ENCODE data around the gene ANK3.

Gene ANK3

GRCh38 chr10:60253484-60253883 lies 136.2 kb downstream of the ANK3 start:
- no peak overlapping the region for H3K4me3 Mint-ChIP-seq

DNA sequence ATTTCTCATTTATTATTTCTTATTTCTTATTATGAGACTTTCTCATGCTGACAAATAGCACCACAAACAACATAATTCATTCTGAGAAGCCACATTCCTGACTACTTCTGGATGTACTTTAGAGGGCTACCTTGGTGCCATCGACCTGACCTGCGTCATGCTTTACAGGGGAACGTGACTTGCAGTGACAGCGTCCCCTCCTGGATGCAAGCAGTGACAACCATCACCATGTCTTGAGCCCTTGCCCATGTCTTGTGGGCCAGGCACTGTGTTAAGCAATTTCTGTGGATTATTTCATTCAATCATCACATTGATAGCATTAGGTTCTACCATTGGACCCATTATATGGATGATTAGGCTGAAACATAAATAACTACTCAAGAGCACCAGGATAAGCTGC lies 137.0 kb downstream of the ANK3 start:
- no peaks in the 10 kb centered on the region for H3K36me3 Mint-ChIP-seq
- no peaks in the 10 kb centered on the region for H3K27me3 Mint-ChIP-seq
- H3K27ac Mint-ChIP-seq: no peak overlapping the region
- H3K9me3 Mint-ChIP-seq (ENCODE audit: low read depth): no peaks in the 10 kb centered on the region
- H3K4me1 Mint-ChIP-seq (ENCODE audit: low read depth): no peaks in the 10 kb centered on the region
- no peak overlapping the region for H3K4me3 Mint-ChIP-seq

More at GRCh38 chr10:60253484-60253883, 136.2 kb downstream of the ANK3 start:
- Mint-ChIP-seq H3K36me3 (no peaks in the 10 kb centered on the region), H3K9me3 (ENCODE audit: low read depth) (no peaks in the 10 kb centered on the region), H3K4me1 (ENCODE audit: low read depth) (no peaks in the 10 kb centered on the region), H3K27me3 (no peaks in the 10 kb centered on the region), H3K27ac (no peak overlapping the region)

DNA sequence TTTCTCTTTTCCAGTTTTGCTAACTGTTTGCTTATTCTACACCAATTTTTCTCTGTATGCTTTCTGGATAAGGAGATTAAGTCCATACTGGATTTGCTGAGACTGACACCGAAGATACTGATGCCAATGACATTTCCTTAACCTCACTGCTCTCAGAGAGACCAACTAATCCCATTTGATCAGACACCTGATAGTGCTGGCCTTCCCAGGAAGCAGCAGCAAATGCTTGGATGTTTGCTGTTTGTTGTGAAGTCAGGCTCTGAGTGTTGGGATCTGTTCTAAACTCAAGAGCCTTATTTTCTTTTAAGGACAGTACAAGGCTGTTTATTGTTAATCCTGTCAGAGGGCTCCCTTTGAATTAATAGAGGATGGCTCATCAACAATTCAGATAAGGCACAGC lies 143.3 kb downstream of the ANK3 start:
- no peak overlapping the region for H3K4me3 Mint-ChIP-seq
- H3K27ac Mint-ChIP-seq: no peak overlapping the region
- no peaks in the 10 kb centered on the region for H3K9me3 Mint-ChIP-seq (ENCODE audit: low read depth)
- H3K4me1 Mint-ChIP-seq (ENCODE audit: low read depth): no peaks in the 10 kb centered on the region
- no peaks in the 10 kb centered on the region for H3K36me3 Mint-ChIP-seq
- no peaks in the 10 kb centered on the region for H3K27me3 Mint-ChIP-seq

- H3K27me3 Mint-ChIP-seq: no peaks in the 10 kb centered on the region
- H3K9me3 Mint-ChIP-seq (ENCODE audit: low read depth): no peaks in the 10 kb centered on the region
- no peak overlapping the region for H3K27ac Mint-ChIP-seq
- peaks cover 2% of the 10 kb centered on the region for H3K36me3 Mint-ChIP-seq
- peaks cover 17% of the 10 kb centered on the region for H3K4me1 Mint-ChIP-seq (ENCODE audit: low read depth)
- no peak overlapping the region for H3K4me3 Mint-ChIP-seq
Measured at GRCh38 chr10:60239228-60239627, 150.4 kb downstream of the ANK3 start.

DNA sequence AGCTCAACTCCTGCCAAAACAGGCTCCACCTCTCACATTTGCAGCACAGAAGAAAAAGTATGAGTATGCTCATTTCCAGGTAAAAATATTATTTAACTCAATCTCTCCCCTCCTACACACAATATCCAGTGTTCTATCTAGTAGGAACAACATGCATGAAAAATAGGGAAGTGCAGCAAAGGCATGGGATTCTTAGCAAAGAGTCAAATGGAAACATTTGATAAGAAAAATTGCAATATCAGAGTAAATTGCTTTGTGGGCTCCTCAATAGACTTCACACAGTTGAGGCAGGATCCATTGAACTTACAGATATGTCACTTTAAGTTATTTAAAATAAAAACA lies 150.9 kb downstream of the ANK3 start:
- Mint-ChIP-seq H3K27ac (no peak overlapping the region), H3K9me3 (ENCODE audit: low read depth) (no peaks in the 10 kb centered on the region), H3K4me3 (no peak overlapping the region), H3K36me3 (peaks cover 2% of the 10 kb centered on the region), H3K4me1 (ENCODE audit: low read depth) (peaks cover 17% of the 10 kb centered on the region), H3K27me3 (no peaks in the 10 kb centered on the region)

GRCh38 chr10:60237977-60238758 lies 151.5 kb downstream of the ANK3 start:
- H3K36me3 Mint-ChIP-seq: peaks cover 2% of the 10 kb centered on the region
- no peak overlapping the region for H3K27ac Mint-ChIP-seq
- H3K4me3 Mint-ChIP-seq: no peak overlapping the region
- no peaks in the 10 kb centered on the region for H3K27me3 Mint-ChIP-seq
- H3K9me3 Mint-ChIP-seq (ENCODE audit: low read depth): no peaks in the 10 kb centered on the region
- H3K4me1 Mint-ChIP-seq (ENCODE audit: low read depth): peaks cover 17% of the 10 kb centered on the region

- no peaks in the 10 kb centered on the region for H3K27me3 Mint-ChIP-seq
Measured at GRCh38 chr10:60236869-60237524, 152.7 kb downstream of the ANK3 start.

DNA sequence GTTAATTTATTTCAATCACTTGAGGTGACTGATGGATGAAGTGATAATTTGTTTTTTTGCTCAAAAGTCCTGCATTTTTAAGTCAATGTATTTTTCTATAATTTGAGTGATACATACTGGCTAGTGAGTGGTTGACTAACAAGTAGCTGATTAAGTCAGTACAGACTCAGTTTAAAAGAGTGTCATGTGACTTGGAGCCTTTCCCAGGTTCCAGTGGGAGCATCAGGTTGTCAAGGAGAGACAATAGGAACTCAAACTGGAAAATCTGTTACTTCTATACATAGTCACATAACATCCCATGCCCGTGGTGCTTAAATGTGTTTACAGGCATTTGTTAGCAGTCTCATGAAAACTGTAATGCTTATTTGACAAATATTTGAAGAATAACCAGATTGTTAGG lies 154.7 kb downstream of the ANK3 start:
- Mint-ChIP-seq H3K4me1 (ENCODE audit: low read depth) (peaks cover 17% of the 10 kb centered on the region), H3K4me3 (no peak overlapping the region), H3K27me3 (no peaks in the 10 kb centered on the region), H3K27ac (no peak overlapping the region), H3K36me3 (peaks cover 2% of the 10 kb centered on the region), H3K9me3 (ENCODE audit: low read depth) (no peaks in the 10 kb centered on the region)

More at GRCh38 chr10:60236869-60237524, 152.7 kb downstream of the ANK3 start:
- Mint-ChIP-seq H3K4me3 (peak overlapping the region; percentile 74), H3K9me3 (ENCODE audit: low read depth) (no peaks in the 10 kb centered on the region), H3K27ac (peak overlapping the region; percentile 19), H3K36me3 (peaks cover 2% of the 10 kb centered on the region), H3K4me1 (ENCODE audit: low read depth) (peaks cover 17% of the 10 kb centered on the region)

- Mint-ChIP-seq H3K4me3 (no peak overlapping the region), H3K9me3 (ENCODE audit: low read depth) (no peaks in the 10 kb centered on the region), H3K4me1 (ENCODE audit: low read depth) (peaks cover 17% of the 10 kb centered on the region), H3K27ac (no peak overlapping the region), H3K27me3 (no peaks in the 10 kb centered on the region), H3K36me3 (peaks cover 2% of the 10 kb centered on the region)
Measured at GRCh38 chr10:60234551-60234950, 155.1 kb downstream of the ANK3 start.

DNA sequence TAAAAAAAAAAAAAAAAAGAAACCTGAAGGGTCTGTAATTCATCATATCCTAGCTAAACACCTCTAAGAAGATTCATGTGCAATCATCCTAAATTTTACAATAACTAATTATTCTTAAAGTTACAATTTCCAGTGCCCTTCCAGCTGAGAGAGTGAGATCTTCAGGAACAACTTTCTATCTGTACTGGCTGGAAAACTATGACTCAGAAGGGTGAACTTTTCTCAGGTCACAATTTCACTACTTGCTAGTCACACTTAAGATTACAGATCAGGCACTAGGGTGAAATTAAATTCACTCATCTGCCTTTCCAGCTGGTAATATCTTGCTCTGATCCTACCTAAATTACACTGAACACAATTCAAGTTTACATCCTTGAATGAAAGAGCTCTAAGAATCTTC lies 158.8 kb downstream of the ANK3 start:
- no peaks in the 10 kb centered on the region for H3K36me3 Mint-ChIP-seq
- H3K9me3 Mint-ChIP-seq (ENCODE audit: low read depth): no peaks in the 10 kb centered on the region
- H3K4me3 Mint-ChIP-seq: no peak overlapping the region
- H3K4me1 Mint-ChIP-seq (ENCODE audit: low read depth): no peaks in the 10 kb centered on the region
- H3K27me3 Mint-ChIP-seq: no peaks in the 10 kb centered on the region
- no peak overlapping the region for H3K27ac Mint-ChIP-seq

- no peaks in the 10 kb centered on the region for H3K9me3 Mint-ChIP-seq (ENCODE audit: low read depth)
Measured at GRCh38 chr10:60224066-60224705, 165.5 kb downstream of the ANK3 start.

DNA sequence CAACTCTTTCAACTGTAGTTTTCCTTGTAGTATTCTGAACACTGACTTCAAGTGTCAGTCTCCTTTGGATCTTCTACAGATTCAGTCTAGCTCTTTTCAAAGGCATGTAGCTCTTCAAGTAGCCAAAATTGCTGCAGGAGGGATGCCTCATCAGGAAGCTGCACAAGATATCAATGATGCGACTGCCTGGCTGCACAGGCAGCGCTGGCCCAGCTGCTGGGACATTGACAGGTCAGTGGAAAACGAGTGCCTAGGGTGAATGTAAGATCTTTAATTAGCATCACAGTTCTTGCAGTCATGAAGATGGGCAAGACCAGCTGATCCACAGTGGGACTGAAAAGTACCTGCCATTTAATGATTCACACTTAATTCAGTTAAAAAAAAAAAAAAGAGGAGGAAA lies 167.6 kb downstream of the ANK3 start:
- no peak overlapping the region for H3K27ac Mint-ChIP-seq
- no peaks in the 10 kb centered on the region for H3K9me3 Mint-ChIP-seq (ENCODE audit: low read depth)
- H3K36me3 Mint-ChIP-seq: no peaks in the 10 kb centered on the region
- no peaks in the 10 kb centered on the region for H3K4me1 Mint-ChIP-seq (ENCODE audit: low read depth)
- no peaks in the 10 kb centered on the region for H3K27me3 Mint-ChIP-seq
- no peak overlapping the region for H3K4me3 Mint-ChIP-seq

More at GRCh38 chr10:60224066-60224705, 165.5 kb downstream of the ANK3 start:
- no peaks in the 10 kb centered on the region for H3K27me3 Mint-ChIP-seq
- no peak overlapping the region for H3K27ac Mint-ChIP-seq
- no peaks in the 10 kb centered on the region for H3K4me1 Mint-ChIP-seq (ENCODE audit: low read depth)
- H3K36me3 Mint-ChIP-seq: no peaks in the 10 kb centered on the region
- H3K4me3 Mint-ChIP-seq: no peak overlapping the region

- Mint-ChIP-seq H3K27ac (no peak overlapping the region), H3K9me3 (ENCODE audit: low read depth) (no peaks in the 10 kb centered on the region), H3K27me3 (no peaks in the 10 kb centered on the region), H3K36me3 (no peaks in the 10 kb centered on the region), H3K4me1 (ENCODE audit: low read depth) (peaks cover 6% of the 10 kb centered on the region), H3K4me3 (no peak overlapping the region)
Measured at GRCh38 chr10:60212195-60212594, 177.5 kb downstream of the ANK3 start.

- H3K36me3 Mint-ChIP-seq: no peaks in the 10 kb centered on the region
Measured at GRCh38 chr10:60209874-60210570, 179.7 kb downstream of the ANK3 start.

More at GRCh38 chr10:60209874-60210570, 179.7 kb downstream of the ANK3 start:
- H3K9me3 Mint-ChIP-seq (ENCODE audit: low read depth): no peaks in the 10 kb centered on the region
- H3K27me3 Mint-ChIP-seq: peaks cover 1% of the 10 kb centered on the region
- H3K27ac Mint-ChIP-seq: no peak overlapping the region
- H3K4me1 Mint-ChIP-seq (ENCODE audit: low read depth): peaks cover 6% of the 10 kb centered on the region
- H3K4me3 Mint-ChIP-seq: no peak overlapping the region
